Measurements from ENCODE around the gene PRKCZ.

Gene PRKCZ

DNA sequence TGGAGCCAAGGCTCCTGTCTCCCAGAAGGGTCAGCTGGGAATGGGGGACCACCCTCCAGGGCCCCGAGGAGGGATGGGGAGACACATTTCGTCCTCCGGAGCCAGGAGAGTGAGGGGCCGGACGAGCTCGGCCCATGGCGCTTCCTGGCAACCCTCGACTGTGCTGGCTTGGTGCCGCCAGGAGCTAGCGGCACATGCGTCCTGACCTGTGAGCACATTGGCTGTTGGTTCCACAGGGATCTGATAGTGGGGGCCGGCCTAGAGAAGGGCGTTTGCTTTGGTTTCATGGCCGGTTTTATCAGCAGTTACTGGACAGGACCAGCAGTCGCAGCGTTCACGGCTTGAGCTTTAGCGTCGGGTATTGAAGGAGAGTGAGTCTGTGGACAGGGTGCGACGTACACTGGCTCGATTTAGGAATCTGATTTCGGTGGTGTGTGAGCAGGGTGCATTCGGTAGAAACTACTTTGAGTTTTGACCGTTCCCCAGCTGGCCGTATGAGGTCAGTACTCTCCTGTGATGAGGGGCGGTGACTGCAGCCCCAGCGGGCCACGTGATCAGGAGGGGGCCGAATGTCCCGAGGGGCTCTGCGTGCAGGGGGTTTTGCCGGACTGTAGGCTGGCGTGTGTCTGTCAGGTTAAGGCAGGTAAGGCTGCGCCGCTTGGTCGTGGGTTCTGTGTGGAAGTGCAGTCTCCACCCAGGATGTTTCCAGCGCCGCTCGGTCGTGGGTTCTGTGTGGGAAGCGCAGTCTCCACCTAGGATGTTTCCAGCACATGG lies 125.7 kb downstream of the PRKCZ start:
- DNase-seq (ENCODE audit: low read depth in 2 of 3, low spot score in 2 of 3), result no peak

DNA sequence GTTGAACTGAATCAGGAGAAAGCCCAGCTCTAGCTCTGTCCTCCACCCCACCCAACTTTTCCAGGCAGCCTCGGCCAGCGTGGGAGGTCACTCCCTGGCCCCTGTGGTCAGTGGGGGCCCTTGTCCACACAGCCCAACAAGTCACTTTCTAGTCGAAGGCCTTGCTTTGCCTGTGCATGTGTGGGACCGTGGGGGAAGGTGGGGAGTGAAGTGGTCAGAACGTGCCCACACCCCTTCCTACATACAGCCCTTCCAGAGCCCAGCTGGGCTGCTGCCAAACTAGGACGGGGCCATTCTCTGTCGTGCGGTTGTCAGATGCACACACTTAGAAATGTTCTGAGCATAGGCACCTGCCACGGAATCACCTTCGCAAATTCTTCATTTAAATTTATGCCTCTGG lies 126.4 kb downstream of the PRKCZ start:
- DNase-seq (ENCODE audit: low read depth in 2 of 3, low spot score in 2 of 3), result no peak

- no peak for DNase-seq (ENCODE audit: low read depth in 2 of 3, low spot score in 2 of 3)
Measured at GRCh38 chr1:2177541-2177940, 127.3 kb downstream of the PRKCZ start.

- DNase-seq (ENCODE audit: low read depth in 2 of 3, low spot score in 2 of 3), result no peak
Measured at GRCh38 chr1:2177946-2178538, 127.8 kb downstream of the PRKCZ start.

DNA sequence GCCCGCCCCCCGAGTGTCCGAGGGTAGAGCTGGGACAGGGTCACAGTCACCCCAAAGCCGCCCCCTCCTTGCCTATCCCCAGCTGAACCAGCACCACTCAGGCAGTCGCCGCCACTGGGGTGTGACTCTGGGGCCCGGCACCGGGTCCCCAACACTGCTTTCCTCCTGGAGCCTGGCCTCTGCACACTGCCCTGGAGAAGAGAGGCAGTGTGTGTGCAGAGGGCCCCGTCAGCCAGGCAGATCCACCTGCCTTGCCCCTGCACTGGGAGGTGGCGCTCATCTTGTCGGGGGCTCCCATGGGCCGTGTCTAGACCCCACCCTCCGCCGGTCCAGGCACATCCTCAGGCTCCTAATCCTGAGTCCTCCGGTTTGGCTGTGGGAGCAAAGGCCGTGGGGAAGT lies 128.7 kb downstream of the PRKCZ start:
- no peak for DNase-seq (ENCODE audit: low read depth in 2 of 3, low spot score in 2 of 3)

DNA sequence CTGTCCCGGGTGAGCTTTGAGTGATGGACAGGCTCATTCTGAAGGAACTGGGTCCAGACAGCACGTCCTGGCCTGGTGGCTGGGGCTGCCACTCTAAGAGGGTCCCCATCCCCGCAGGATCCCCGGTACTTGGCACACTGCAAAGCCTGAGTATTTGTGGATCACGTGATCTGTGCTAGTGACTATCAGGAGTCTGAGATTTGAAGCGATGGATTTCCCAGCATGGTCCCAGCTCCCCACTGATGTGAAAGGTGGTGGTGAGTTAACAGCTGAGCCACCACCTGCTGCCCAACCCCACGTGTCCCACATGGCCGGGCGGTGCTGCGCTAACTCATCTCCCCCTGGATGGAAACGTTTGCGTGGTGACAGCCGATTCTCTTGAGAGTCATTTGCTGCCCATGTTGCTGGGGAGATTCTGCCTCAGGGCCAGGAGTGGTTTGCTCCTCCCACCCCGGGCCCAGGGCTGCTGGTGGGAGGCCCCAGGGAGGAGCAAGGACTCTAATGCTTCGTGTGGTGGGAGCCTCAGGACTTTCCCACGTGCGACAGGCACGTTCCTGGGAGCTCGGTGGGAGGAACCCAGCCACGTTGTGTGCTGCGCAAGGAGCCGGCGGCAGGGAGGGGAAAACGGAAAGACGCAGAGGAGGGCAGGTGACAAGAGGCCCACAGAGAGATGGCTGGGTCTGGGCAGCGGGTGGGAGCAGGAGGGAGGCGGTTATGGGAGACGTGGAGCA lies 129.2 kb downstream of the PRKCZ start:
- DNase-seq (ENCODE audit: low read depth in 2 of 3, low spot score in 2 of 3), result no peak

DNA sequence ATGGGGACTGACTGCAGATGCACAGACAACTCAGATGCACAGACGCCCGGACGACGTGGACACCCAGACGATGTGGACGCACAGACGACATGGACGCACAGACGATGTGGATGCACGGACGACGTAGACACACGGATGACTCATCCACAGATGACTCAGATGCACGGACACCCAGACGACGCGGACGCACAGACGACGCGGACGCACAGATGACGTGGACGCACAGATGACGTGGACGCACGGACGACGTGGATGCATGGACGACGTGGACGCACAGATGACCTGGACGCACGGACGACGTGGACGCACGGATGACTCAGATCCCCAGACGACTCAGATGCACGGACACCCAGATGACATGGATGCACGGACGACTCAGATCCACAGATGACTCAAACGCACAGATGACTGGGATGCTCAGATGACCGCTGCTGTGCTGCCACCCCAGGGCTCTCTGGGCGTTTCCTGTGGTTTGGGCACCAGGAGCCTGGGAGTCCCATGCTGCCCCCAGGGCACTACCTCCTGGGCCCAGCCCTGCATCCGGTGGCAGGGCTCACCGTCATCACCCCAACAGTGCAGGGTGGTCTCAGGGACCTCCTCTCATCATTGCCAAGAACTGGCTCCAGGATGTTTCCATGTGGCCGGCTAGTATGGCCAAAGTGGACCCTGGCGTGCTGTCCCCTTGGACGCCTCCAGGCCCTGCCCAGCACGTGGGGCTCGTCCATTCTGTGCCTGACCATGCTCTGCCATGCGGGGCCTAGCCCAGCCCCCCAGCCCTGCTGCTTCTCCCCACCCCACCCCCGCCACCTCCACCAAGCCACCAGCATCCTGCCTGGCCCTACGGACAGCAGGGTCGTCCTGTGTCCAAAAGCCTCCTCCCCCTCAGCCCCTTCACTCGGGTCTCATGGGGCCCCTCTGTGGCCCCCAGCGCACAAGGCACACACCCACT lies 130.4 kb downstream of the PRKCZ start:
- DNase-seq (ENCODE audit: low read depth in 2 of 3, low spot score in 2 of 3), result no peak

DNA sequence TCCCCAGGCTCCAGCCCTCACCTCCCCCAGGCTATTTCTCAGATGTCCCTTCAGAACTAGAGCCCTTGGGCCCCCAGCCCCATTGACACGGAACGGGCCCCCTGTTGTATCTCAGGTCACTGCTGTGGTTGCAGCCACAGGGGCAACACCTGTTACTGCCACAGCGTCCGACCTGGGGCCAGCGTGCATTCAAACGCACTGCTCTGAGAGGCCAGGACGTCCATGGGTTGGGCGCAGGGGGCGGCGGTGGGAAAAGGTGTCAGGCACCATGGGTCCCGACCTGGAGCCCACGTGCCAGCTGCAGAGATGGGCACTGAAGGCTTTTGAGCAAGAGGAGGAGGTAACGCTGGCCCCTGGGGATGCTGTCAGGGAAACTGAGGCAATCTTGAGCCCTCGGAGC lies 131.1 kb downstream of the PRKCZ start:
- DNase-seq (ENCODE audit: low read depth in 2 of 3, low spot score in 2 of 3), result no peak

DNA sequence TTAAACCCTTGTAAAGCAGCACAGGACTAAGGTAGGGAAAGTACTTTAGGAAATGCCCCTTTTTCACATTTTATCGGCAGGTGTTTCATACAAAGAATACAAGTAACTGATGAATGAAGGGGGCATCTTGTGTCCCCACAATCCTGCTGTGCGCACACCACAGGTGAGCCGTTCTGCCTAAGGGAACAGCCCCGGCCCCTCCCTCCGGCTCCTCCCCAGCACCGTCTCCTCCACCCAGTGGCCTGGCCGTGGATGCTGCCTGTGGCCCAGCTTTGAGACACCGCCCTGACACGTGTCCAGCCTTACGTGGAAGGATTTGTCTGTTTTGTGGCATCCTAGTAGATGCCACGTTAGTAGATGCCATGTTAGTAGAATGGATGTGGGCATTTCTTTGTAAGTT lies 131.5 kb downstream of the PRKCZ start:
- DNase-seq (ENCODE audit: low read depth in 2 of 3, low spot score in 2 of 3), result no peak

DNA sequence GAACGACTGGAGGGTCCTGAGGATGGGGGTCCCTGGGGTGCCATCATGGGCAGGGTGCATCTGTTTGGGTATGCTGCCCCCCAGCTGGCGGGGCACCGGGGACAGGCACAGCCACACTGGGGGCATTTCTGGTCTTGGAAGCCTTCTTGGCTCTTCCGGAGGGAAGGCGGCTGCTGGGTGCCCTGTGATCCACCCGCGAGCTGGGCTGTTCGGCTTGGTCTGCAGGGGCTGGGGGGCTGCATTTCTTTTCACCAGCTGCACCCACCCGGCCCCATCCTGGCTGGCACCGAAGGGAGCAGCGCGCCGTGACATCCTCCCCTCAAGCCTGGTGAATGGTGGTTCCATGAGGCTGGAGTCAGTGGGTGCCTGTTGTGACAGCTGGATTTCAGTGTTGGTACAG lies 132.2 kb downstream of the PRKCZ start:
- DNase-seq (ENCODE audit: low read depth in 2 of 3, low spot score in 2 of 3), result no peak

- no peak for DNase-seq (ENCODE audit: low read depth in 2 of 3, low spot score in 2 of 3)
Measured at GRCh38 chr1:2183937-2184334, 133.7 kb downstream of the PRKCZ start.

DNA sequence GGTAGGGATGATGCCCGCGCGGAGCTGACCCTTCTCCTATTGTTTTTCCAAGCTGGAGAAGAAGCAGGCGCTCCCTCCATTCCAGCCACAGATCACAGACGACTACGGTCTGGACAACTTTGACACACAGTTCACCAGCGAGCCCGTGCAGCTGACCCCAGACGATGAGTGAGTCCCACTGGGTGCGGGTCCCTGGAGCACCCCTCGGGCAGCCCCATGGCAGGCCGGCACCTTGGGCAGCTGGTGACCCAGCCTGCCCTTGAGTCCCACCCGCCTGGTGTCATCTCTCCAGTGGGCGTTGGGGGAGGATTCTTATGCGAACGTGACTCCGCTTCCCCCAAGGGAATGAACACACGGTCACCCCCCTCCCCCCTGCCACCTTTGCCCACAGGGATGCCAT lies 134.3 kb downstream of the PRKCZ start:
- DNase-seq (ENCODE audit: low read depth in 2 of 3, low spot score in 2 of 3), result no peak

DNA sequence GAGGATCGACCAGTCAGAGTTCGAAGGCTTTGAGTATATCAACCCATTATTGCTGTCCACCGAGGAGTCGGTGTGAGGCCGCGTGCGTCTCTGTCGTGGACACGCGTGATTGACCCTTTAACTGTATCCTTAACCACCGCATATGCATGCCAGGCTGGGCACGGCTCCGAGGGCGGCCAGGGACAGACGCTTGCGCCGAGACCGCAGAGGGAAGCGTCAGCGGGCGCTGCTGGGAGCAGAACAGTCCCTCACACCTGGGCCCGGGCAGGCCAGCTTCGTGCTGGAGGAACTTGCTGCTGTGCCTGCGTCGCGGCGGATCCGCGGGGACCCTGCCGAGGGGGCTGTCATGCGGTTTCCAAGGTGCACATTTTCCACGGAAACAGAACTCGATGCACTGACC lies 134.7 kb downstream of the PRKCZ start:
- no peak for DNase-seq (ENCODE audit: low read depth in 2 of 3, low spot score in 2 of 3)

- DNase-seq (ENCODE audit: low read depth in 2 of 3, low spot score in 2 of 3), result no peak
Measured at GRCh38 chr1:2185880-2186855, 136.0 kb downstream of the PRKCZ start.

- no peak for DNase-seq (ENCODE audit: low read depth in 2 of 3, low spot score in 2 of 3)
Measured at GRCh38 chr1:2186901-2187300, 136.7 kb downstream of the PRKCZ start.

DNA sequence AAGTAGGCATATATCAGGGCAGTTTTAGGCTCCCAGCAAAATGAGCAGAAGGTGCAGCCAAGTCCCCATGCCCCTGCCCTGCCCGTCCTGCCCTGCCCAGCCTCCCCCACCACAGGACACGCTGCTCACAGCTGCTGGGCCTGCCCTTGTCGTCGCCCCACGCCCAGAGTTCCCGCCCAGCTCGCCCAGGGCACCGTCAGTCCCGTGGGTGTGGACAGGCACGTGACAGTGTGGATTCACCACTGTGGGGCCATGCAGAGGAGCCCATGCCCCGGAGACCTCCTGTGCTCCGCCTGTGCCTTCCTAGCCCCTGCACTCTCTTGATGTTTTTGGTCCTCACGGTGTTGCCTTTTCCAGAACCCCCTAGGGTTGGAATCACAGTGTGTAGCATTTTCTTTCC lies 137.4 kb downstream of the PRKCZ start:
- DNase-seq (ENCODE audit: low read depth in 2 of 3, low spot score in 2 of 3), result no peak

- DNase-seq (ENCODE audit: low read depth in 2 of 3, low spot score in 2 of 3), result no peak
Measured at GRCh38 chr1:2188336-2188735, 138.1 kb downstream of the PRKCZ start.

DNA sequence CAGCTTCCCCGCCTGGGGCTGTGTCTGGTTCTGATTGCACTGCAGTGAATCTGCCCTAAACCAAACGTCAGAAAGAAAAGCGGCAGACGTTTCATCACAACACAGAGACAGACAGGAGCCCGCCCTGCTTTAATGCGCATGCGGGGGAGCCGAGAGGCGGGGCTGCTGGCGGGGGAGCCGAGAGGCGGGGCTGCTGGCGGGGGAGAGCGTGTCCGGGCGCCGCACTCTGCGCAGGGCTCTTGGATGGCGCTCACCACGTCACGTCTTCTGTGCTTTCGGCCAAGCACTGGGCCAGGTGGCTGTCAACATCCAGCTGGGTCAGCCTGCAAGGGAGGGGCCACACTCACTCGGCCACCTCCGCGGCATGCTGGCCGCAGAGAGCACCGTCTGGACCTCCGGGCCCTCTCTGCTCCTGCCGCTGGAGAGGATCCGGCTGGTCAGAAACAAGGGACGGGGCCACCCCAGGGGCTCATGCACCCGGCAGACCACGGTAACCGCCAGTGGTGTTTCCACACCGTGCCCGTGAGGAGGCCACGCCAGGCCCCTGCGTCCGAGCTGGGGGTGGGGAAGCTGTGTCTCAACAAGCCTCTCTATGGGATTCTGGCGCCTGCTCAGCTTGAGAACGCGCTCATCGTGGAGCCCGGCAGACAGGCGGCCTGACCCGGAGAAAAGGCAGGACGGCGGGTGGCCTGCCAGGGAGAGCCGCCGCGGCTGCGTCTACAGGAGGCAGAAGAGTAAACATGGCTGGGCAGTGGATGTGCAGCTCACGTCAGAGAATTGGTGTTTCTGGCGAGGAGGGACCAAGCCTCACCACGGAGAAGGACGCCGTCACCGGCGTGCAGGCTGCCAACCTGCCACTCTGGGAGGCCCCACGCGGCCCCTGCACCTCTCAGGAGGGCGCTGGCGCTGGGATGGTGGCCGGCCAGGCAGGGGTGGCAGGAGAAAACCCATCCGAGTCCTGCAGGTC lies 139.5 kb downstream of the PRKCZ start:
- peak; percentile 57 to 84 (median 78) for DNase-seq (ENCODE audit: low read depth in 2 of 3, low spot score in 2 of 3)

DNA sequence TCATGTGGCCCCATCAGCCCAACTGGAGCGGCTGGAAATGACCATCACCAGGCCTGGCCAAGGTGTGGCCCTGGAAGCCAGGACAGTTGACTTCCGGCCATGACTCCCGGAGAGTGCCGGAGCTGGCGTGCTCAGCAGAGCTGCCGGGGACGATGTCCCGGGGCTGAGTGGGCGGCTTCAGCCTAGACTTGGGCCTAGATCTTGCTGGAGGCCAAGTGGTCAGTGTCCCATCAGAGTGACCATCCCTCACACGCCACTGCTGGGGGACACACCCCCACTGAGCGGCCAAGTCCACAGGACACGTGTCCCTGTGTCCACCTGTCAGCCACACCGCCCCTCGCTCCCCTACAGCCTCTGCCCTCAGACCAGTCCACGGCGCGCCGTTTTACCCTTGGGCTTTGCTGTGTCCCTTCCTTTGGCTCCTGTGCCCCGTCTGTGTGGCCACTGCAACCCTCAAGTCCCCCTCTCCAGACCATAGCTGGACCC lies 140.3 kb downstream of the PRKCZ start:
- DNase-seq (ENCODE audit: low read depth in 2 of 3, low spot score in 2 of 3), result no peak

Data from activated CD8-positive, alpha-beta memory T cell treated with anti-CD3 and anti-CD28 coated beads for 48 hours (primary cell).